H4 (cell line): ENCODE data around the gene ARHGEF26. TPM values are rescaled to one million over a fixed set of nuclear protein-coding genes. Genes with fewer than 3 reads are reported as not detected.

Source experiments
- DNase-seq: peaks from one replicate; pipeline ENCODE4 v3.0.0-alpha.2; 2015; ENCODE audit warnings: low spot score
- total RNA-seq: library from RNA; depleted of rRNA; stranded (reverse); fragments of >200 nt; shearing (Covaris generic); gene quantifications from 2 replicates; pipeline ENCODE4 v1.2.3, GENCODE V29; 2014

ARHGEF26 gene
- total RNA-seq, 1 experiment from 2014 or later = 7.1 TPM

GRCh38 chr3:154119951-154120350, 1.2 kb upstream of the ARHGEF26 start:
- no peak for DNase-seq

- peak; percentile 32 for DNase-seq
Measured at GRCh38 chr3:154121701-154122551, 736 bp downstream of the ARHGEF26 start.

GRCh38 chr3:154122552-154122911, 1.3 kb downstream of the ARHGEF26 start:
- DNase-seq = no peak

- DNase-seq = peak; percentile 16
Measured at GRCh38 chr3:154122912-154123559, 1.8 kb downstream of the ARHGEF26 start.

GRCh38 chr3:154123906-154124305, 2.7 kb downstream of the ARHGEF26 start:
- no peak for DNase-seq

GRCh38 chr3:154125378-154126030, 4.3 kb downstream of the ARHGEF26 start:
- no peak for DNase-seq

GRCh38 chr3:154126651-154127050, 5.5 kb downstream of the ARHGEF26 start:
- DNase-seq = no peak

GRCh38 chr3:154129625-154130024, 8.4 kb downstream of the ARHGEF26 start:
- no peak for DNase-seq

GRCh38 chr3:154130540-154130939, 9.3 kb downstream of the ARHGEF26 start:
- DNase-seq = no peak

- no peak for DNase-seq
Measured at GRCh38 chr3:154131830-154132229, 10.6 kb downstream of the ARHGEF26 start.

- DNase-seq = no peak
Measured at GRCh38 chr3:154132777-154133375, 11.7 kb downstream of the ARHGEF26 start.

- no peak for DNase-seq
Measured at GRCh38 chr3:154135511-154136173, 14.5 kb downstream of the ARHGEF26 start.

- no peak for DNase-seq
Measured at GRCh38 chr3:154137036-154137435, 15.8 kb downstream of the ARHGEF26 start.

- no peak for DNase-seq
Measured at GRCh38 chr3:154139996-154140436, 18.8 kb downstream of the ARHGEF26 start.

GRCh38 chr3:154142608-154143007, 21.4 kb downstream of the ARHGEF26 start:
- DNase-seq = no peak

GRCh38 chr3:154143873-154144272, 22.7 kb downstream of the ARHGEF26 start:
- DNase-seq = no peak

- no peak for DNase-seq
Measured at GRCh38 chr3:154144825-154145465, 23.8 kb downstream of the ARHGEF26 start.

GRCh38 chr3:154148541-154148940, 27.4 kb downstream of the ARHGEF26 start:
- DNase-seq = no peak

GRCh38 chr3:154149286-154149685, 28.1 kb downstream of the ARHGEF26 start:
- no peak for DNase-seq

GRCh38 chr3:154151969-154152368, 30.8 kb downstream of the ARHGEF26 start:
- peak; percentile 30 for DNase-seq

- no peak for DNase-seq
Measured at GRCh38 chr3:154152741-154153140, 31.6 kb downstream of the ARHGEF26 start.
